ENCODE results near the gene TCN1.
"Not testable (repeated sequence)": the region's sequence is repeated elsewhere in the genome, so short reads cannot be mapped to it uniquely, and the experiment has no call there.

DNA sequence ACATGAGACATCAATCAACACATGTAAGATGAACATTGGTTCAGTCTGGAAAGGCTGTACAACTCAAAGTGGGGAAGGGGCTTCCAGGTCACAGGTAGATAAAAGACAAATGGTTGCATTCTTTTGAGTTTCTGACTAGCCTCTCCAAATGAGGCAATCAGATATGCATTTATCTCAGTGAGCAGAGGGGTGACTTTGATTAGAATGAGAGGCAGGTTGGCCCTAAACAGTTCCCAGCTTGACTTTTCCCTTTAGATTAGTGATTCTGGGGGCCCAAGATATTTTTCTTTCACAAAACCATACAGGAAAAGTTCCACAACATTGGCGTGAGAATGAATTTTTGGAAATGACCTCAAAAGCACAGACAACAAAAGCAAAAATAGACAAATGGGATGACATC, 49.9 kb downstream of the TCN1 start:
- TF ChIP-seq, protein P1, sequence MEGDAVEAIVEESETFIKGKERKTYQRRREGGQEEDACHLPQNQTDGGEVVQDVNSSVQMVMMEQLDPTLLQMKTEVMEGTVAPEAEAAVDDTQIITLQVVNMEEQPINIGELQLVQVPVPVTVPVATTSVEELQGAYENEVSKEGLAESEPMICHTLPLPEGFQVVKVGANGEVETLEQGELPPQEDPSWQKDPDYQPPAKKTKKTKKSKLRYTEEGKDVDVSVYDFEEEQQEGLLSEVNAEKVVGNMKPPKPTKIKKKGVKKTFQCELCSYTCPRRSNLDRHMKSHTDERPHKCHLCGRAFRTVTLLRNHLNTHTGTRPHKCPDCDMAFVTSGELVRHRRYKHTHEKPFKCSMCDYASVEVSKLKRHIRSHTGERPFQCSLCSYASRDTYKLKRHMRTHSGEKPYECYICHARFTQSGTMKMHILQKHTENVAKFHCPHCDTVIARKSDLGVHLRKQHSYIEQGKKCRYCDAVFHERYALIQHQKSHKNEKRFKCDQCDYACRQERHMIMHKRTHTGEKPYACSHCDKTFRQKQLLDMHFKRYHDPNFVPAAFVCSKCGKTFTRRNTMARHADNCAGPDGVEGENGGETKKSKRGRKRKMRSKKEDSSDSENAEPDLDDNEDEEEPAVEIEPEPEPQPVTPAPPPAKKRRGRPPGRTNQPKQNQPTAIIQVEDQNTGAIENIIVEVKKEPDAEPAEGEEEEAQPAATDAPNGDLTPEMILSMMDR (IDR thresholded peaks at IDR 0.05; ENCODE audit: insufficient read depth, low read length) = not testable (repeated sequence)
- TF ChIP-seq POLR2AphosphoS5 (IDR thresholded peaks at IDR 0.05; ENCODE audit: low read depth); REST (IDR thresholded peaks at IDR 0.05; ENCODE audit: insufficient replicate concordance, low read depth): not testable (repeated sequence)
